GM21619 (cell line): ENCODE results near the gene SPPL3.

Source experiments
- ATAC-seq: cut with Tn5 transposase; IDR thresholded peaks from one replicate; pipeline ENCODE4 v1.9.1; 2021; ENCODE audit not compliant: unreplicated experiment

The SPPL3 gene

GRCh38 chr12:120879102-120879501, 25.1 kb downstream of the SPPL3 start:
- no peak for ATAC-seq

DNA sequence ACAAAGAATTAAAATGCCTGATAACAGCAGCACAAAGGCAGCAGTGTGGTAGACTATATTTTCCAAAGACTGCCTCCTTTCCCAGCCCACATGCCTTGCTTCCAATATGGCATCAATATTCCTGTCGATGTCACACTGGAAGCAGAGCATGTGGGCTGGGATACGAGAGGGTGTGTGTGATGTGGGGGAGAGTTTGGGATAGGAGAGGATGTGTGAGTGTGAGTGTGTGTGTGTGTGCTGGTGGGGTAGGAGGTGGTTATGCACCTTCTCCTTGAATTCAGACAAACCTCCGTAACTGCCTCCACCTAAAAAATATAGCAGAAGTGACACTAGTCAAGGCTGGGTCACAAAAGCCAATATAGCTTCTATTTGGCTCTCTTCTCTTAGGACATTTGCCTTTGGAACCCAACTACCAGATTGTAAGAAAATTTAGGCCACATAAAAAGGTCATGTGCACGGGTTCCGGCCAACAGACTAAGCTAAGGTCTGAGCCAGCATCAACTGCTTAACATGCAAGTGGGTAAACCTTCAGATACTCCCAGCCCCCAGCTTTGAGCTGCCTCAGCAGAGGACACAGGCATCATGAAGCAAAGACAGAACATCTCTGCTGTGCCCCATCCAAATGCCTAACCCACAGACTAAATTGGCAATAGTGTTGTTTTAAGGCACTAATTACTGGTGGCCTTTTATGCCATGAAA, 29.5 kb downstream of the SPPL3 start:
- ATAC-seq, result no peak

DNA sequence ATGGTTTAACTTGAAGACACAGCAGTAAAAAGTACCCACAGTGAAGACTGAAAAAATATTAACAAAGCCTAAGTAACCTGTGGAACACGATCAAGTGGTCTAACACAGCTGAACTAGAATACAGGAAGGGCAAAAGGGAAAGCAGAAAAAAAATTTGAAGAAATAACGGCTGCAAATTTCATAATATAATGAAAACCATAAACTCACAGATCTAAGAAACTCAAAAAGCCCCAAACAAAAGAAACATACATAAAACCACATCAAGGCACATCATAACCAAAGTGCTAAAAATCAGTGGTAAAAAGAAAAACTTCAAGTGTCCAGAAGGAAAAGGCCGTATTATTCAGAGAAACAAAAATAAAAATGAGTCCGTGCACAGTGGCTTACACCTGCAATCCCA, 30.9 kb downstream of the SPPL3 start:
- ATAC-seq, result no peak

DNA sequence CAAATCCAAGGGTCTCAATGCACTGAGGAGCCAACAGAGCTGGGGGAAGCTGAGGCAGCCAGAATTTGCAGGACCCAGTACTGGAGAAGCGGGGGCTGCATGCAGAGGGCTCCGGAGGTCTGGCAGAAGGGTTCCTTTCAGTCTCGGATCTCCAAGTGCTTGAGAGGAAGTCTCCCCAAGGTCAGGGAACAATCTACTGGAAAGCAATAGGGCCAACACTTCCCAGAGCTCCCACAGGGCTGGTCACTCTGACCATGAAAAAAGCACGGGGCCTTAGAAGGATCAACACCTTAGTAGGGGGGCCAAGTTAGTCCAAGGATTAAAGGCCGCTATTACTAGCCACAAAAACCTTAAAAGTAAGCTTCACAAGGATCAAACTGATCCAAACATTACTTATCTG, 31.7 kb downstream of the SPPL3 start:
- no peak for ATAC-seq

DNA sequence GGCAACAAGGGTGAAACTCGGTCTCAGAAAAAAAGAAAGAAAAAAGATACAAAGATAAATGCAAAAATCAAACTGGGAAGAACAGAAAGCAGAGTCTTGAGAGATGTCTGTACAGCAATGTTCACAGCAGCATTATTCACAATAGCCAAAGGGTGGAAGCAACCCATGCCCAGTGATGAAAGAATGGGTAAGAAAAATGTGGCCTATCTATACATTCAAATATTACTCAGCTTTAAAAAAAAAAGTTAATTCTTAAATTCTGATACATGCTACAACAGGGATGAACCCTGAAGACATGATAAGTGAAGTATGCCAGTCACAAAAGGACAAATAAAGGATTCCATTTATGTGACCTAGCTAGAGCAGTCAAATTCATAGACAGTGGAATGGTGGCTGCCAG, 33.7 kb downstream of the SPPL3 start:
- ATAC-seq, result no peak

- ATAC-seq, result no peak
Observed at GRCh38 chr12:120869376-120869775, 34.8 kb downstream of the SPPL3 start.

DNA sequence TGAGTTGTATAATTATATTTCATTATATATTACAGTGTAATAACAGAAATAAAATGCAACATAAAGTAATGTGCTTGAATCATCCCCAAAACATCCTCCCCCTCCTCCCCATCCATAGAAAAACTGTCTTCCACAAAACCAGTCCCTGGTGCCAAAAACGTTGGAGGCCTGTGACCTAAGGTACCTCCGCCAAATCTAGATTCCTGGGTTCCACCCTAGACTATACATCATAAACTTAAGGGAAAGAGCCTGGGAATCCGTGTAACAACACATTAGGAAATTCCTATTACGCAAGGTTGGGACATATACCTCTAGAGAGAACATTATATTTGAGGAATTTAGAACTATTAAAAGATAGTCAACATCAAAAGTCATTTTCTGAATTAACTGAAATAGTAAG, 38.0 kb downstream of the SPPL3 start:
- no peak for ATAC-seq

- no peak for ATAC-seq
Observed at GRCh38 chr12:120865098-120865497, 39.1 kb downstream of the SPPL3 start.

- ATAC-seq, result no peak
Observed at GRCh38 chr12:120862664-120863063, 41.5 kb downstream of the SPPL3 start.

DNA sequence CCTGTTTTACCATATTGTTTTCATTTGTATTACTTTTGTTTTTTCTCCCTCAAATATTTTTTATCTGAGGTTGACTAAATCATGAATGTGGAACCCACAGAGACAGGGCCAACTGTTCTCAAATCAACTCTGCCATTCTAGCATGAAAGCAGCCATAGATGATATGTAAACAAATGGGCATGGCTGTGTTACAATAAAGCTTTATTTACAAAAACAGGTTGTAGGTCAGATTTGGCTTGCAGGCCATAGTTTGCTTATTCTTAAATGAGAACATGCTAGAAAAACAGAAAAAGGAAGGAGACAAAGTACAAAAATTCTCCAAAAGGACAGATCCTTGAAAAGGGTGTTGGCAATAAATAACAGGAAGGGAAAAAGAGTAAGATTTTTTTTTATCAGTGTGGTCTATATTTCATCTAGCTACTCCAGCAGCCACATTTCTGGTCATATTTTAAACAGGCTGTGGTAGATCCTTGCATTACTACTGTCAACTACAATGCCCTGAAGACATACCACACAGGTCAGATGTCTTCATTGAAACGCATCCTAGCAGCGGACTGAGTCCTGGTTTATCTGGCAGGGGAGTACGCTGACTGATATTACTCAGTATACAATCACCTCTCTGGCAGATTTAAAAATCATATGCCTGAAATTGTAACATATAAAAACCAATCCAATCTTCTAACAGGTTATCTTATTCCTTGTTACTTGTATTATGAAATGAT, 42.9 kb downstream of the SPPL3 start:
- no peak for ATAC-seq

GRCh38 chr12:120858306-120859088, 45.7 kb downstream of the SPPL3 start:
- no peak for ATAC-seq

DNA sequence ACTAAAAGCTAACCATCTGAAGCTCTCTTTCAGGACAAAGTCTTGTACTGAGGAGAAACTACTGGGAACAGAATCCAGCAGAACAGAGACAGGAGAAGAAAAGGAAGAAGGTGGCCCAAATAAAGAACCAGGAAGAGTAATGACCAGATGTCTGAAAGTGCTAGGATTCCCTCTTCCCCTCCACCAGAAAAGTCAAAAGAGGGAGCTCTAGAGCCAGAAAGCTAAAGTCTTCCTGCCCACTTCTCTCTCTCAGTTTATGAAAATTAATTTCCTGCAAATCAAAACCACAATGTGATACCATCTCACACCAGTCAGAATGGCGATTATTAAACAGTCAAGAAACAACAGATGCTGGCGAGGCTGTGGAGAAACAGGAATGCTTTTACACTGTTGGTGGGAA, 47.2 kb downstream of the SPPL3 start:
- ATAC-seq, result no peak

GRCh38 chr12:120855823-120856588, 48.2 kb downstream of the SPPL3 start:
- ATAC-seq, result no peak

DNA sequence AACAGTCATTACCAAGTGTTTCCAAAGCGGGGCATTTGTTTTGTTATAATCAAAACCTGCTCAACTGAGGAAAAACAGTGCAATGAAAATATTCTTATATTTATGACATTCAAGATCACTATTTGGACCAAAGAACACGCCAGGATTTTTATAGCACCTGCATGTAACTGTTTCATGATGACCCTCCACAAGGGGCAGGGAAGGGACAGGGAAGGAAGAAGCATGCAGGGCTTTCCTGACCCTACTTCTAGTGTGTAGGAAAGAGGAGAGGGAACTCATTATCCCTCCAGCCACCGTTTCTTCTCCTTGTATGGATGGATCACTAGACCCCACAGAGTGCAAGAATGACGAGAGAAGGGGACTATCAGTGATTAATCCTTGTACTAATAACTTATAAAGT, 49.4 kb downstream of the SPPL3 start:
- ATAC-seq, result no peak

DNA sequence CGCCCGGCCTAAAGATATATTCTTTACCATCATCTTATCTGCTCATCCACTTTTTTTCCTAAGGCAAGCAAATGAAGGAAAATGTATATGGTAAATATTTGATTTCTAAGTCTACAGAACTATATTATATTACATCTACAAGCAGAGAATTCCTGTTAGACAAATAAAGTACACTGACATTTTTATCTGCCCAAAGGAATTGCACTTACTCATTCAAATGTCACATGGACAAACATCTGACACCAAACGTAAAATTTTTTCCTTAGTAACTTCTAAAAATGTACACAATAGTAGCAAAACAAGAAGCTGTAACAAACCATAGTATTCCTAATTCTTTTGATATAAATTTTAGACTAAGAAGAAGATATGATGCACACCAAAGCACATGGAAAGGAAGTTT, 51.0 kb downstream of the SPPL3 start:
- no peak for ATAC-seq

DNA sequence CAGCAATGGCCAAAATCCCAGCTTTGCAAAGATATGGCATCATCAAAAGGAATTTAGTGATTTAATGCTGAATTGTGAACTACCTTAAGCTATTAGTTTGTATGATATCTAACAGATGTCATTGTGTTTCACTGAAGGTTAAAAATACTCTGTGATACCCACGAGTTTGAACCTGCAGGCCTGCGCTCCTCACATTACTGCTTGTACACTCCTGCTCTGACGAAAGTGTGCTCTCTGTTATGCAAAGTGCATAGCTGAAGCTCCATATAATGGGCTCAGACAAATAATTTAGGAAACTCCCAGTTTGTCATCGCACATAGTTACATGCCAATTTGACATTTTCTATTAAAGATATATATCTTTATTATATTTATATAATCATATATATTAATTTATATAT, 52.2 kb downstream of the SPPL3 start:
- ATAC-seq, result no peak

DNA sequence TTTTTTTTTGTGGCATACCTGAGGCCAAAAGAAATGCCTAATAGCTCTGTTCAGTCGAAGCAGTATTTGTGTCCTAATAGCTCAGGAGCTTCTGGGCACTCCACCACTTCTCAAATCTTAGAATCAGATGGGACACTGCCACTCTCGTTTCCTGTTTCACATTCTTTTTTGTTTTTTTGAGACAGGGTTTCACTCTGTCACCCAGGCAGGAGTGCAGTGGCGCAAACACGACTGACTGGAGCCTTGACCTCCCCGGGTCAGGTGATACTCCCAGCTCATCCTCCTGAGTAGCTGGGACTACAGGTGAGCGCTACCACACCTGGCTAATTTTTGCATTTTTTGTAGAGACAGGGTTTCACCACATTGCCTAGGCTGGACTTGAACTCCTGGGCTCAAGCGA, 52.7 kb downstream of the SPPL3 start:
- peak; percentile 50 for ATAC-seq

- ATAC-seq, result no peak
Observed at GRCh38 chr12:120849765-120850164, 54.4 kb downstream of the SPPL3 start.

DNA sequence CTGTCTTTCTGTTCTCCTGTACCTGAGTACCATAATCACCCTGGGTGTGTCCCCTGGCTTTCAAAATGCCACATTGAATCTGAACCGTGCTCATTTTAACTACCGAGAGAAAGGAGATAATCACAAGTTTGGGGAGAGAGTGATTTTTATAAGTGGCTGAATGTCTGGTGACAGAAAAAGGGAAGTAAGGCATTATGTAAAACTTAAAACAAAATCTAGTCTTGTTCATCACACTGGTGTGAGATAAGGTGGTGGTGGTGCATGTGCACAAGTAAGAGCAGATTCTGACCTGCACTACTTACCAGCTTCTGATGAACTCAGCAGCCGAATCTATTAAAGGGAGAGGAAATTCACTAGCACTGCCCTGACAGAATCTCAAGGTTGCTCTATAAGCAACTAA, 56.3 kb downstream of the SPPL3 start:
- peak; percentile 42 for ATAC-seq

GRCh38 chr12:120847392-120847791, 56.8 kb downstream of the SPPL3 start:
- no peak for ATAC-seq

- ATAC-seq, result no peak
Observed at GRCh38 chr12:120846721-120847120, 57.4 kb downstream of the SPPL3 start.
